ENCODE measurements around the gene TMEM259.

Gene TMEM259

GRCh38 chr19:1042689-1043511 is 22.0 kb upstream of the TMEM259 start:
- no peak overlapping the region for H3K27ac ChIP-seq
- no peaks in the 10 kb centered on the region for H3K9me3 ChIP-seq (ENCODE audit: control insufficient read depth, low read length)
- no peaks in the 10 kb centered on the region for H3K36me3 ChIP-seq (ENCODE audit: control insufficient read depth, insufficient read depth, low read length)
- no peak overlapping the region for H2AFZ ChIP-seq
- no peaks in the 10 kb centered on the region for H3K79me2 ChIP-seq
- H3K4me2 ChIP-seq (ENCODE audit: low read length), result no peak overlapping the region
- H3K27me3 ChIP-seq (ENCODE audit: control insufficient read depth, insufficient read depth, low read length), result no peaks in the 10 kb centered on the region
- no peak overlapping the region for H3K9ac ChIP-seq
- no peak overlapping the region for H3K4me3 ChIP-seq (ENCODE audit: low read depth, low read length)
- H3K4me1 ChIP-seq, result peaks cover 5% of the 10 kb centered on the region
- no peak for TF ChIP-seq CTCF (IDR thresholded peaks at IDR 0.05)

DNA sequence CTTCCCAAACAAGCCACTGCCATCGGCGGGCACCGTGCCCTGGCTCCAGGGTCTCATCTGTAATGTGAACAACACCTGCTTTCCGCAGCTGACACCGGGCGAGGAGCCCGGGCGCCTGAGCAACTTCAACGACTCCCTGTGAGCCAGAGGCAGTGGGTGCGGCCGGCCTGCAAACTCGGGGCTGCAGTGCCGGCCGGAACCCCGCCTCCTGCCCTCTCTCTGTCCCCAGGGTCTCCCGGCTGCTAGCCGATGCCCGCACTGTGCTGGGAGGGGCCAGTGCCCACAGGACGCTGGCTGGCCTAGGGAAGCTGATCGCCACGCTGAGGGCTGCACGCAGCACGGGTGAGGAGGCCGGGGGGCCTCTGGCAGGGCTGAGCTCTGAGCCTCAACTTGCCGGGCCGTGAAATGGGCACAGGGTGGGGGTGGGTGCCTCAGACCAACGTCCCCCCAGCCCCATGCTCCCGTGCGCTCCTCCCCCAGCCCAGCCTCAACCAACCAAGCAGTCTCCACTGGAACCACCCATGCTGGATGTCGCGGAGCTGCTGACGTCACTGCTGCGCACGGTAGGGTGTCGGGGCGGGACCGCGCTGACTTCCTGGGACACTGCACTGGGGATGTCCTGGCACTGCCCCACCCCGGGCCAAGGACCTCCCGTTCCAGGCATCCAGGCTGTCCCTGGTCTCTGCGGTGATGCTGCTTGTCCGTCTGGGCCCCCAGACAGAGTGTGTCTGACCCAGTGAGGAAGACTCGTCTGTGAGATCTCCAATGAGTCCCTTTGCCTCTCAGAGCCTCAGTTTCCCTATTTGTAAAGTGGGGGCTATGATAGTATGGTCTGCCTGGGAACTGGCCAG is 21.1 kb upstream of the TMEM259 start:
- Histone ChIP-seq H3K27ac (no peak overlapping the region), H3K4me3 (ENCODE audit: low read depth, low read length) (no peak overlapping the region), H3K9me3 (ENCODE audit: control insufficient read depth, low read length) (no peaks in the 10 kb centered on the region), H2AFZ (no peak overlapping the region), H3K4me1 (peaks cover 5% of the 10 kb centered on the region), H3K27me3 (ENCODE audit: control insufficient read depth, insufficient read depth, low read length) (no peaks in the 10 kb centered on the region), H3K79me2 (no peaks in the 10 kb centered on the region), H3K4me2 (ENCODE audit: low read length) (no peak overlapping the region), H3K36me3 (ENCODE audit: control insufficient read depth, insufficient read depth, low read length) (no peaks in the 10 kb centered on the region), H3K9ac (no peak overlapping the region)
- TF ChIP-seq CTCF (IDR thresholded peaks at IDR 0.05), result no peak

- Histone ChIP-seq H3K4me2 (ENCODE audit: low read length) (peak overlapping the region; percentile 77), H3K9ac (no peak overlapping the region), H3K9me3 (ENCODE audit: control insufficient read depth, low read length) (no peaks in the 10 kb centered on the region), H2AFZ (peak overlapping the region; percentile 47), H3K27me3 (ENCODE audit: control insufficient read depth, insufficient read depth, low read length) (no peaks in the 10 kb centered on the region), H3K4me3 (ENCODE audit: low read depth, low read length) (peak overlapping the region; percentile 63), H3K36me3 (ENCODE audit: control insufficient read depth, insufficient read depth, low read length) (no peaks in the 10 kb centered on the region), H3K4me1 (peaks cover 5% of the 10 kb centered on the region), H3K27ac (no peak overlapping the region), H3K79me2 (no peaks in the 10 kb centered on the region)
- TF ChIP-seq CTCF (IDR thresholded peaks at IDR 0.05), result no peak
Measured at GRCh38 chr19:1041272-1041834, 20.4 kb upstream of the TMEM259 start.

- H3K4me2 ChIP-seq (ENCODE audit: low read length), result peak overlapping the region; percentile 77
- no peaks in the 10 kb centered on the region for H3K27me3 ChIP-seq (ENCODE audit: control insufficient read depth, insufficient read depth, low read length)
- H2AFZ ChIP-seq, result peak overlapping the region; percentile 71
- no peaks in the 10 kb centered on the region for H3K9me3 ChIP-seq (ENCODE audit: control insufficient read depth, low read length)
- peak overlapping the region; percentile 3 for H3K27ac ChIP-seq
- TF ChIP-seq CTCF (IDR thresholded peaks at IDR 0.05), result no peak
- no peaks in the 10 kb centered on the region for H3K79me2 ChIP-seq
- peak overlapping the region; percentile 63 for H3K4me3 ChIP-seq (ENCODE audit: low read depth, low read length)
- no peaks in the 10 kb centered on the region for H3K36me3 ChIP-seq (ENCODE audit: control insufficient read depth, insufficient read depth, low read length)
- no peak overlapping the region for H3K9ac ChIP-seq
- H3K4me1 ChIP-seq, result peaks cover 5% of the 10 kb centered on the region
Measured at GRCh38 chr19:1040476-1041271, 19.8 kb upstream of the TMEM259 start.
